ENCODE results near the gene BMI1.
"Not testable (repeated sequence)": the region's sequence is repeated elsewhere in the genome, so short reads cannot be mapped to it uniquely, and the experiment has no call there.

Gene BMI1

DNA sequence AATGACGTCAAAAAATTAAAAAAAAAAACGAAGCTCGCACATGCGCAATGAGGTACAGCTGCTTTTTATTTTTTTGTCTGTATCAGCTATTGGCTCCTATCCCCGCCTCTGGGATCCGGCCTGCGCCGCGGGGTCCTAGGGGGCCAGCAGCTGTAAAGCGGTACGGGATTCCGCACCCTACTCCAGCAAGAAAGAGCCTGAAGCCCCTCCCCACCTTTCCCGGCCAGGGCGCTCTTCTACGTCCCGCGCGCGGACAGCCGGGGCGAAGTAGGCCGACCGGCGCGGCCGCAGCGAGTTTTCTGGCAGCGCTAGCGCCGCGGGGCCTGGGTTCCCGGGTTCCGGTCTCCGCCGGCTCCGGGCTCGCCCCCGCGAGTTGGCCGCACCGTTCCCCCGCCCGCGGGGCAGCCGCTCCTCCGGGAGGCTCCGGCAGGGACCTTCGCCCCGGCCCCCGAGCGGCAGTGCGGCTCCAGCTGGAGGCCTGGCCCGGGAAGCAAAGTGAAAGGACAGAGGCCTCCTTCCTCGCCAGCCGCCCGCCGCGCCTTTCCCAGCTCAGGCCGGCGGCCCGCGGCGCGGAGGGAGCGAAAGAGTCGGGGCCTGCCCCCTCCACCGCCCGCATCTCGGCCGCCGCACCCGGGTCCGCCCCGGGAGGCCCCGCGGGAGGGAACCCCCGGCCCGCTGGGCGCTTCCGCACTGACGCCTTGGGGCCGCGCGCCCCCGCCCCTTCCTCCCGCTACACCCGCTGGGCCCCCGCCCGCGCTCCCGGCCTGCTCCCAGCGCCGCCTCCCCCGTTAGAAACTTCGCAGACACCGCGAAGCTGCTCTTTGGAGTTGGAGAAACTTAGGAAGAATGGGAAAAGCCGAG, 19.7 kb downstream of the BMI1 start:
- DNase-seq, result peak; percentile 70

DNA sequence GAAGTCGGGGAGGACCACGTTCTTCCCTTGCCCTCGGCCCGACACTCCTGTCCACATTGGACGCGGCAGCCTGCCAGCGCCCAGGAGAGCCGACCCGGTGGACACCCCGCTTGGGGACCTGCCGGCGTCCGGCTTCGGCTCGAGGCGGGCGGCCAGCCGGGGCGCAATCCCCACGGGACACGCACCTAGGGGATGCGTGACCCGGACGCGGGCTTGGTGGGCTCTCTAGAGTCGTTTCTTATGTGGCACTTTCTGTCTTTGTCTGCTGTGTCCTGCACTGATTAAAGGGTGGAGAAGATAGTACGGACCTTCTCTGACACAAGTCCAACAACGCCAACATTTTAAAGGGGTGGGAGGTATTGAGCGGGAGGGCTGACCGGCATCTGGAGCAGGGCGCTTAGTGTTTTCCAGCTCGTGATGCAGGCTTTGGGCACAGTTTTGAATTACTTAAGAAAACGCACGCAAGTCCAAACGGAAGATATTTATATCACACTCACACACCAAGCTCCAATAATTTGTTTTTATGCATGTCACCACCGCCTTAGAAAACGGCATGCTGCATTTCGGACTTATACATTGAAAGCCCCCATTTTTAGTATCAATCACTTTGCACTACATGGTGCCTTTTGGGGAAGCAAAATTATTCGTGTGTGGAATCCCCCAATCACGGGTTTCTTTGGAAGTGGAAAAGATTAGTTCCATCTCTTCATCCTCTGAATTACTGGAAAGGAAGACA, 20.5 kb downstream of the BMI1 start:
- no peak for DNase-seq

DNA sequence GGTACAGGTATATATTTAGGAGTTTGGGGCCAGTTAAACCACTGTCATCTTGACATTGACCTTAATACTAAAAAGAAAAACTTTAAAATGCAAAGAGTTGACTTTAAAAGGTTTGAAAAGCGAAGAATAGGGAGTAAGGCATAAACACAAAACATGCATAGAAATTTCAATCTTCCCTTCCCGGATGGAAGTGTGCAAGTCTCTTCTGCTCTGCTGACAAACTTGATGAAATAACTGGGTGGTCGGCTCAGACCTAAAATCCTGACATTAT, 21.0 kb downstream of the BMI1 start:
- DNase-seq, result no peak

DNA sequence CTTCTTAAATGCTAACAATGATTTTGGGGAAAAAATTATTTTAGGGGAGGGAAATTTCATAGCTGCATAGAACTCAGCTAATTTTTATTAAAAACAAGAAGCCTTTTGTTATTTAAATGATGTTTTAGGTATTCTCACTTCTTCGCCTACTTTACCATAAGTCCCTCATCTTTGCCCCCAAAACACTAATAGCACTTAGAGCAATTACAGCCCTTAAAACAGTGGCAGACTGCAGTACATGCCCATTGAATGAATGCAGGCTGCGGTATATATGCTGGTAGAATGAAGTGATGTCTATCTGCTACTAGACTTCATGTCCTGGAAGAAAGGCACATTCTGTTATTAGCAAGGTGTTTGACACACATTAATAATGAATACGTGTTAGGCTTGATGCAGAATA, 21.5 kb downstream of the BMI1 start:
- no peak for DNase-seq

DNA sequence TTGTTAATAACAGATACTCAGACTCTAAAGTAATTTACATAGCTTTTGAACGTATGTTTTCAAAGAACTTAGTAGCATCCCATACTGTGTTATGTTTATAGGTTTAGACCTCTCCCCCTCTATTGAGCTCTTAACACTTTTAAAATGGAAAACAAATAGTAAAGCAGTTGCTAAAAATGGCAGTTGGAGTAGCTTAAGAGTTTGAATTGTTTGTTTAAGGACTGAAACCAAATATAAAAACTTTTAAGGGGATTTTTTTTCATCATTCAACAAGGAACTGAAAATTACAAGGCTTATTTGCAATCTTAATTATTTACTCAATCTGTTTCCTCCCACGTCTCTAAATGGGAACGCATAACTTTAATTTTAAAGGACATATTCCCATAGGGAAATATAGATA, 22.8 kb downstream of the BMI1 start:
- DNase-seq, result no peak

DNA sequence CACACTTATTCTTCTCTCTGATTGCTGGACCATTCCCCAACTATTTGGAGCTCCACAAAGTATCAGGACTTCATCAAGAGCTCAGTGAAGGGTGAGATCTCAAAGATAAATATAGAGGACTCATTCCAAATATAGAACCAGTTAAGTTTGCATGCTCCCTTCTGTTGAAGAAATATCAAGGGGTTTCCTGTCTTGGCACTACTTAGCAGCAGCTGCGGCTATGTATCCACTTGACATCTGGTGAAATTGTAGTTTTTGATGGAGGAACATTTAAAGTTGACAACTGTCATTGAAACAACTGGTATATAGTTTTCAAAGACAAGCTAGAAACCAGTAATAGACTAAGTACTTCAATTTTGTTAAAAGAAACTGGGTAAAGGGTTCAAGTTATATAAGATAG, 23.4 kb downstream of the BMI1 start:
- DNase-seq, result no peak

DNA sequence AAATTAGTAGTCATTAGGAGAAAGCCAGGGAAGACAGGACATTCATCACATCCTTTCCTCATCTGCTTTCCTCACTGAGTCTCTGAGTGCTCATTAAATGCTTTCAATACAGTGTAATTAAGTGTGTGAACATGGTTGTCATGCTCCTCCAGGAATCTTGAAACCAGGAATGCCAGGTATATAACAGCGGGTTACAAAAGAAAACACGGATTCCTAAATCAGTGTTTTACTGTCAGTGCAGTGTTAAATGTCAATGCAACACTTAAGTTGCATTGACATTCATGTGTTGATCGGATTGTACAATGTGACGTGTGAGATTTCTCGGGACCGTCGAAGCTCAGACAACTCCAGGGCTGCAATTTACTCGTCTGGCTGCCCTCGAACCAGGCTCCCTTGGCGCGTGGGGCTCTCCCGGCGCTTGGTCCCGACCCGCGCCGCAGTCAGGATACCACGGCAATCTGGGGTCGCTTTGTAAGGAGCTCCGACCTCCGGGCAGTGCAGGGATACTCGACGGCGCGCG, 23.9 kb downstream of the BMI1 start:
- DNase-seq, result no peak

DNA sequence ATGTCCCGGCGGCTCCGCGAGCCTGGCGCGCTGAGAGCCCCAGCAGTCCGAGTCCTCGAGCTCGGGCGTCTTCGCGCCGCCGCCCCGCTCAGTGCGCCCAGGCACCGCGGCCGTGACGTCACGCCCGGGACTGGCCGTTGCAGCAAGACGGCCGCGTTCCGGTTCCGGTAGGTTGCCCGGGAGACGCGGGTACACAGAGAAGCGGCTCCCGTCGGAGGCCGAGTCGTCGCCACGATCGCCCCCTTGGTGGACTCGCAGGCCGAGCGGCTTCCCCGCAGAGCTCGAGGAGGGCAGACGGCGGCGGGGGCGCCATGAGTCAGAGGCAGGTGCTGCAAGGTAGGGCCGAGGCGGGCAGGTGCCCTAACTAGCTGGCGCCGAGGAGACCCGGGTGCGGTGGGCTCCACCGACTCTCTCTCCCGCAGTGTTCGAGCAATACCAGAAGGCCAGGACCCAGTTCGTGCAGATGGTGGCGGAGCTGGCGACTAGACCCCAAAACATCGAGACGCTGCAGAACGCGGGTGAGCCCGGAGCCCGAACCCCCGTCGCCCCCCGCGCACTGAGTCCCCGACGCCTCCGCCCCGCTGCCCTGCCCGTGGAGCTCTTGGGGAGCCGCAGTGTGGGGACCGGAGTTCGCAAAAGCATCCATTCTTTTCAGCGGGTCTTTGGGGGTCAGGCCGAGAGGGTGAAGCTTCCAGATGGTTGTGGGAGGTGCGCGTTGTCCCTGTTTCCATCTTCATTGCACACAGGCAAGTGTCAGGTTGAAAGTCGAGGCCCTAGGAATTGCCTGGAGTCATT, 24.6 kb downstream of the BMI1 start, which contains the start of gene SPAG6:
SPAG6 (plus strand) TSS at position 196 of the 795 bp plus-strand sequence; CDS start at position 312, 116 bp downstream.
- DNase-seq, result peak; percentile 71

DNA sequence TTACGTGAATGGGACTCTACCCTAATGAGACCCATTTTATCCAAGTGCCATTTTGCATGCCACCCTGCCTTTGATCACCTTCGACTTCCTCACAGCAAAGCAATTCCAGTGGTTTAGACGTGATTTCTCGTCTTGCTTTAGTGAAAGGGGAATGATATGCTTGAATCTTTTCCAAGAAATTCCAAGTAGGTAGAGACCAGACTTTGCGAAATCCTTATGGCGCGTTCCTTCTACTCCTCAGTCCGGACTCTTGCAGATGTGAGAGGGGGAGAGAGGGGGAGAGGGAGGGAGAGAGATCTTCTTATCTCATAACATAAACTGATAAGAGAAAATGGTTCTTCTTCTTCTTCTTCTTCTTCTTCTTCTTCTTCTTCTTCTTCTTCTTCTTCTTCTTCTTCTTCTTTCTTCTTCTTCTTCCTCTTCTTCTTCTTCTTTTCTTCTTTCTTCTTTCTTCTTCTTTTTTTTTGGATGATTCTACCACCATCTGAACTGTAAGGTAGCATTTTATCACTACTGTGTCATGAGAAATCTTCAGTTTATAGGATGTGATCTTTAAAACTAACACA, 25.3 kb downstream of the BMI1 start:
- no peak for DNase-seq

DNA sequence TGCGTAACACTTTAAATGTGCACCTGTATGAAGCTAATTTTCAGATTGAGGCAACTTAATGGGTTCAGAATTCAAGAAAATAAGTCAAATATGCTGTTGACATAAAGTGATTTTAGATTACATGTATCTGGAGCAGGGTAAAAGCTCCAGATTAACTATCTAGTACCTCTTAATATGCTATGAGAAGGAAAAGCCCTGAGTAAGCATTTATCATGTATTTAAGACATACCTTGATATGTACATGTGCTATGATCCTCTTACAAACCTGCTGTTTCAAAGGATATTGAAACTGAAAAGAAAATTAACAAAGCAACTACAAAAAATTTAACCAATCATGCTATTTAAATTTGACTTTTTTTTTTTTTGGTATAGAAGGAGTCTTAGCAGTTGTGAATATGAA, 28.9 kb downstream of the BMI1 start:
- no peak for DNase-seq

DNA sequence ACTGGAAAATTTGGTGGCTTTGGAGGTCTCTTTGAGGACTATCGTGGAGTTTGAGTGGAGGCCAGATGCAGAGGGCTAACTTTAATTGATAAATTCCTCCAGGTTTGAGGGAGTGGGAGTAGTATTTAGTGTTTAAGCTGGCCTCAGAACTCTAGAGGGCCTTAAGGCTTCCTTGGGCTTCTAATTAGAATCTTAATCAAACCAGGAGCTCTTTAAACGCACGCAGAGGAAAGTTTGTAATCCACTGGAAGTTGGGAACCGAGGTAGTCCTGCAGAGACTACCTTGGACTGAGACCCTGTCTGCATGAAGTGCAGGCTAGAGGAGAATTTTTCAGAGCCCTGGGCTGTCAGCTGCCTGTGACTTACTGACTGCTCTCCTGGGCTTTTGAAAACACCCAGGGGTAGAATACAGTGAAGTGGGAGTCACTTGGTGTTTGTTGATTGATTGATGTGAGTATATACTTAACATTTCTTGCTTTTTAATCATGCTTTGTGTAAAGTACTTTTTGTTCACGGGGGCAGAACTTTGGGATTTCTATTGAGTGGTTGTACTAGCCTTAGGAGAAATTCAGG, 30.3 kb downstream of the BMI1 start:
- DNase-seq, result no peak

DNA sequence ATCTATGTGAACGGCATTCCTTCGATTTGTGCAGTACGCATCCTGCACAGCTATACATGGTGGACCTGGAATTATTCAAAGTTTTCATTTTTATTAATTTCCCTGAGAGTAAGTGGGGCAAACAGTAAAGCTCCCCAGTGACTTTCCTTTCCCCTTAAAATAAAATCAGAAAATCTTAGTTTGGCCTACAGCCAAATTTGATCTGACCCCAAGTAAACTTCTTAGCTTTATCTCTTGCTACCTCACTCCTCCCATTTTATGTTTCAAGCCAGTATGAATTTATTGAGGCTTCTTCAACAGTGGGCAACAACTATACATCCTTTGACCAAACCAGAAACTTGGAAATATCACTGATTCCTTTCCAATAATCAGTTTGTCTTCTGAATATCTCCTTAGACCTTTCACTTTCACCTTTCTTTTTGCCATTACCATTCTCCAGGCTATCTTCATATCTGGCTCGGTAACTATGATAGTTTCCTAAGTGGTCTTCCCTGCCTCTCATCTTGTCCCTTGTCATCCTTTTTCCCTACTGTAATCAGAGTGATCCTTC, 35.5 kb downstream of the BMI1 start:
- no peak for DNase-seq

DNA sequence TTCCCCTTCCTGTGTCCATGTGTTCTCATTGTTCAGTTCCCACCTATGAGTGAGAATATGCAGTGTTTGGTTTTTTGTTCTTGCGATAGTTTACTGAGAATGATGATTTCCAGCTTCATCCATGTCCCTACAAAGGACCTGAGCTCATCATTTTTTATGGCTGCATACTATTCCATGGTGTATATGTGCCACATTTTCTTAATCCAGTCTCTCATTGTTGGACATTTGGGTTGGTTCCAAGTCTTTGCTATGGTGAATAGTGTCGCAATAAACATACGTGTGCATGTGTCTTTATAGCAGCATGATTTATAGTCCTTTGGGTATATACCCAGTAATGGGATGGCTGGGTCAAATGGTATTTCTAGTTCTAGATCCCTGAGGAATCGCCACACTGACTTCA, 36.9 kb downstream of the BMI1 start:
- DNase-seq, result not testable (repeated sequence)

DNA sequence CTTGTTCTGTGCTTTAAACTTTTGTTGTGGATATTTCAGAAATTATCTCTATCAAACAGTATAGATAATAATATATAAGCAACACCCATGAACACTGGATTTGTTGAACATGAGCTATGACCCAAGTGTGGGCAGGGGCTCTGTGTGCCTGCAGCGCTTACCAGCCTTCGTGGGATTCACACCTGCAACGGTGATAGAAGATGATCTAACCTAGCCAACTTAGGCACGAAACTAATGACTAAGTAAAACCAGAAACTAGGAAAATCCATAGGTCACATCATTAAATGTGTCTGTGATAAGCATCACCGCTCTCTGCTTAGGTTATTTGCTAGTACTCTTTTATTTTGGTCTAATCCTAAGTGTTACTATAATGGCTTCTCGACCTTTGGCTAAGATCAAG, 42.4 kb downstream of the BMI1 start:
- peak; percentile 33 for DNase-seq

DNA sequence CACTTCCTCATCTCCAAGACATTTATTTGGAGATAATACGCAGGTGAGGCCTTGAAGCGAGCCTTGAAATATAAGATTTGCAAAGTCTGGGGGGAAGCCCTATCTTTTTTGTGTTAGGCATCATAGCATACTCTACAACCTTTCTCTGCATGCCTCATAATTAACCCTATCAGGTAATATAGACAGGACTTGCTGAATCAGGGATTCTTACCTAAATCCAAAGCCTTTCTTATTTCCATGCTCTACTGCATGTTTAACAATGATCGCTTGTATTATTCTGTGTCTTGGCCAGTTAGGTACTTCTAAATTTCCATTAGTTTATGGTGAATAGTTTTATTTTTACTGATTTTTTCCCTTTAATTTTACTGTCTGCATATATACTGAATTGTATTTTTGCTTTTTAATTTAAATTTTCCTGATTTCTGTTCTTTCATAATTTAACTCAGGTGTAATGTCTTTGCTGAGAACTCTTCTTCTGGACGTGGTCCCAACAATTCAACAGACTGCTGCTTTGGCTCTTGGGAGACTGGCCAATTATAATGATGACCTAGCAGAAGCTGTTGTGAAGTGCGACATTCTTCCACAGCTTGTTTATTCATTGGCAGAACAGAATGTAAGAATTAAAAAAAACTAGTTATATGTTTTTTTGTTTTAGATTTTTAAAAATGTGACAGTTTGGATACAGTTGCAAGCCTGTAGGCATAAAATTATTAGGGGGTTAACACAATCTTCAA, 43.7 kb downstream of the BMI1 start:
- DNase-seq, result no peak

DNA sequence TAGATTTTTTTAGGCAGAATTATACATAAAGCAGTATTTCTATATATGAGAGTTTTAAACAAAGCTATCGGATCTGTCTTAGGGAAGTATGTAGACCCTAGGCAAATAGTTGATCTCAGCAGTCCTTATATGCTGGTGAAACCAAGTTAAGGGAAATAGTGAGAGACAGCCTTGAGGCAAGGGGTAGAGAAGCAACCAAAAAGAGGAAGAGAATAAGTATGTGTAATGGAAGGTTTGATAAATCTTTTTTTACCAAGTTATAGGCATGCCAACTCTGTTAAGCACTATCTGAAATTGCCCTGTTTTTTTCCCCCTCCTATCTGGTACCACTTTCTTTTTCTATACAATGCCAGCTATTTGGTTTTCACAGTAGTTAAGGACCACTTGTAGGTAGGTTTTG, 44.3 kb downstream of the BMI1 start:
- DNase-seq, result no peak

DNA sequence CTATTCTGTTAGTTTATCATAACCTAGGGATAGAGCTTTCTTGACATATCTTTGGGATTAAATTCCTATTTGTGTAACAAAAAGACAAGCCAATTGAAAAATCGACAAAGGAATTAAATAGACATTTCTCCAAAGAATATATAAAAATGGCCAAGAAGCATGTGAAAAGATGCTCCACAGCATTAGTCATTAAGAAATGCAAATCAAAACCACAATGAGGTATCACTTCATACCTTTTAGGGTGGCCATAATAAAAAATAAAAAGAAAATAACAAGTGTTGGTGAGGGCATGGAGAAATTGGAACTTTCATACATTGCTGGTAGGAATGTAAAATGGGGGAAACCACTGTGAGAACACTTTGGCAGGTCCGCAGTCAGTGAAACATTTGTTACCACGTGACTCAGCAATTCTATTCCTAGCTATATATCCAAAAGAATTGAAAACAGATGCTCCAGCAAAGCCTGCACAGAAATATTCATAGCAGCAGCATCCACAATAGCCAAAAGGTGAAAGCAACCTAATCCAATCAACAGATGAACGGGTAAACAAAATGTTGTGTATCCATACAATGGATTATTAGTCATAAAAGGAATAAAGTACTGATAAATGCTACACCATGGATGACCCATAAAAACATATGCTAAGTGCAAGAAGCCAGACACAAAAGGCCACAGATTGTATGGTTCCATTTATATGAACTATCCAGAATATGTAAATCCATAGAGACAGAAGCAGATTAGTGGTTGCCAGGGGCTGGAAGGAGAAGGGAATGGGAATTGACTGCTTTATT, 44.9 kb downstream of the BMI1 start:
- DNase-seq, result no peak

DNA sequence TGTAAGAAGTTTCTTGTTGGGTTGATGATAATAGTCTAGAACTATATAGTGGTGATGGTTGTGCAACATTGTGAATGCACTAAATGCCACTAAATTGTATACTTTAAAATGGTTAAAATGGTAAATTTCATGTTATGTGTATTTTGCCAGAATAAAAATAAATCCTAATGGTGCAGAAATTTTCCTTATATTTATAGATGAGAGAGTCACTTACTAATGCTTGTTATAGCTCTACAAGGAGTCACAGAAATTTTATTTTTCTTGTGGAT, 45.5 kb downstream of the BMI1 start:
- no peak for DNase-seq

DNA sequence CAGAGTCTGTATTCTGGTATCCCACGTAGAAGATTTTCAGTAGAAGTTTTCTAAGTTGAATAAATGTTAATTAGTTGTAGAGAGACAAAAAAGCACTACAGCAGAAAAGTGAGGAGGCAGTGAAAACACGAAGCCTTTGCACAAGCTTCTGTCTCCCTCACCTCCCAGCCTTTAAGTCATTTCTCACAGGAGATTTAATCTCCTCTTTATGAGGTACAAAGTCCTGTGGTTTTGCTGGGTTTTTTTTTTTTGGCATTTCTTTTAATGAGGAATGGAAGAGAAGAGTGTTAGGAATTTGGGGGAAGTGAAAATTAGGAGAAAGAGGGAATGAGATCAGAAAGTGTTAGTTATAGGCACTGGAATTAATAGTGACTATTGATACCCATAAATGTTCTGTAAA, 45.9 kb downstream of the BMI1 start:
- no peak for DNase-seq

DNA sequence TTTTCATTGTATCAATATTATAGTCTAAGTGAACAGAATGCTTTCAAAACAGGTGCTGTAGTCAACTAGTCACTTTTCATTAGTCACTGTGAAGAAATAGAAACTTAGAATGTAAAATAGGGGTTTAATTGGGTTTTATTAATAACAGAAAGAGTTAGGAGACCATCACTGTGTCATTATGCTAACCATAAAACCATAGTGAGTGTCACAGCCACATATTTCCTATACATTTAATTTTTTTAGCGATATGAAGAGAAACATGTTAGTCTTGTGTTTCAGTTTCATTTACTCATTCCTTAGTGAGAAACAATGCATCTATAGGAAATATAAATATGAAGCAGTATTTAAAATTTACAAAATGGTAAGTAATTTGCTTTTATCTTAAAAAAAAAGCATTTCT, 46.6 kb downstream of the BMI1 start:
- DNase-seq, result peak; percentile 37

DNA sequence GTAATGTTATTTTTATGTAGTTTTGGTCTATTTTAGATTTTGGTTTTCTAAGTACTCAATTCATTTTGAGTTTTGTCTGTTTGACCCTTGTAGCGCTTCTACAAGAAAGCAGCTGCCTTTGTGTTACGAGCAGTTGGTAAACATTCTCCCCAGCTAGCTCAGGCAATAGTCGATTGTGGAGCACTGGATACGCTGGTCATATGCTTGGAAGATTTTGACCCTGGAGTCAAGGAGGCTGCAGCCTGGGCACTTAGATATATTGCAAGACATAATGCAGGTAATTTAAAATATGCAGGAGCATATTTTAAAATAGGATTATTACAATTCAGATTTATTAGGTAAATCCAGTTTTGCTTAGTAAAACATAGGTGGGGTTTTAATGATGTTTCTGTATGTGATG, 47.5 kb downstream of the BMI1 start:
- DNase-seq, result no peak
